Liver (tissue), 9 donors: ENCODE measurements around the gene PIP5K1C. TPM values are rescaled to one million over a fixed set of nuclear protein-coding genes. Genes with fewer than 3 reads are reported as not detected.

Source experiments
- DNase-seq: peaks from one replicate; pipeline ENCODE4 v3.0.0-alpha.2; 2017; ENCODE audit warnings: low spot score
- H3K27ac ChIP-seq, 2 donors: one replicate each; pipeline ENCODE4 v1.7.0; 2013; ENCODE audit warnings: inconsistent platforms in 2 of 2, low read length in 2 of 2, control low read depth in 1 of 2, low read depth in 1 of 2, mild to moderate bottlenecking in 1 of 2
- H3K27me3 ChIP-seq, 4 donors: one replicate each; pipeline versions ENCODE4 v1.6.1 to v1.7.0; 2013; ENCODE audit warnings: low read length in 3 of 4, inconsistent platforms in 1 of 4, mild to moderate bottlenecking in 1 of 4, moderate library complexity in 1 of 4; ENCODE audit not compliant: control insufficient read depth in 4 of 4, insufficient read depth in 4 of 4
- H3K36me3 ChIP-seq, 4 donors: one replicate each; pipeline versions ENCODE4 v1.6.1 to v1.7.0; 2013; ENCODE audit warnings: low read length in 3 of 4, mild to moderate bottlenecking in 3 of 4, low read depth in 1 of 4, moderate library complexity in 1 of 4; ENCODE audit not compliant: control insufficient read depth in 4 of 4, insufficient read depth in 3 of 4
- H3K4me1 ChIP-seq, 4 donors: one replicate each; pipeline versions ENCODE4 v1.6.1 to v1.7.0; 2013; ENCODE audit warnings: low read length in 3 of 4, mild to moderate bottlenecking in 3 of 4, moderate library complexity in 1 of 4; ENCODE audit not compliant: control insufficient read depth in 4 of 4, insufficient read depth in 4 of 4
- H3K4me3 ChIP-seq, 3 donors: one replicate each; pipeline versions ENCODE4 v1.6.1 to v1.7.0; 2013; ENCODE audit warnings: low read length in 3 of 3, control low read depth in 1 of 3, low read depth in 1 of 3, mild to moderate bottlenecking in 1 of 3
- H3K9ac ChIP-seq, 2 donors: one replicate each; pipeline ENCODE4 v1.7.0; 2013; ENCODE audit warnings: low read length in 2 of 2, mild to moderate bottlenecking in 2 of 2, moderate library complexity in 2 of 2, control low read depth in 1 of 2, low read depth in 1 of 2
- H3K9me3 ChIP-seq, 4 donors: one replicate each; pipeline versions ENCODE4 v1.6.1 to v1.7.0; 2013; ENCODE audit warnings: low read length in 3 of 4; ENCODE audit not compliant: control insufficient read depth in 4 of 4
- EGR1 ChIP-seq, 2 donors: IDR thresholded peaks; 2 replicates each; pipeline ENCODE4 v1.6.1; 2016 to 2018; ENCODE audit warnings: antibody characterized with exemption in 2 of 2, low read depth in 2 of 2
- FOXA1 ChIP-seq: IDR thresholded peaks from 2 replicates; pipeline ENCODE4 v1.6.1; 2016; ENCODE audit warnings: antibody characterized with exemption
- FOXA2 ChIP-seq: IDR thresholded peaks from 2 replicates; pipeline ENCODE4 v1.6.1; 2016; ENCODE audit warnings: antibody characterized with exemption
- GABPA ChIP-seq, 2 donors: IDR thresholded peaks in 1 of 2; conservative IDR thresholded peaks in 1 of 2; 2 replicates each; pipeline ENCODE4 v1.6.1; 2016; ENCODE audit warnings: antibody characterized with exemption in 2 of 2, mild to moderate bottlenecking in 1 of 2, moderate library complexity in 1 of 2
- HNF4A ChIP-seq, 2 donors: conservative IDR thresholded peaks; 2 replicates each; pipeline ENCODE4 v1.6.1; 2016; ENCODE audit warnings: antibody characterized with exemption in 2 of 2, mild to moderate bottlenecking in 2 of 2
- HNF4G ChIP-seq: IDR thresholded peaks from 2 replicates; pipeline ENCODE4 v1.6.1; 2016; ENCODE audit warnings: antibody characterized with exemption
- NR2F2 ChIP-seq: IDR thresholded peaks from 2 replicates; pipeline ENCODE4 v1.6.1; 2016; ENCODE audit warnings: antibody characterized with exemption
- RAD21 ChIP-seq, 2 donors: IDR thresholded peaks; 2 replicates each; pipeline ENCODE4 v1.6.1; 2016; ENCODE audit warnings: antibody characterized with exemption in 2 of 2, mild to moderate bottlenecking in 2 of 2
- RXRA ChIP-seq, 2 donors: IDR thresholded peaks; 2 replicates each; pipeline ENCODE4 v1.6.1; 2017 to 2018; ENCODE audit warnings: antibody characterized with exemption in 2 of 2, mild to moderate bottlenecking in 1 of 2
- SP1 ChIP-seq: IDR thresholded peaks from 2 replicates; pipeline ENCODE4 v1.6.1; 2018; ENCODE audit warnings: antibody characterized with exemption, mild to moderate bottlenecking
- YY1 ChIP-seq: IDR thresholded peaks from 2 replicates; pipeline ENCODE4 v1.6.1; 2016; ENCODE audit warnings: antibody characterized with exemption, mild to moderate bottlenecking
- WGBS: extraction: QIAGEN DNeasy Blood & Tissue Kit; methylation state at CpG from one replicate; pipeline ENCODE4 v1.1.7; 2013; 5-methylcytosine and 5-hydroxymethylcytosine counted together
- polyA plus RNA-seq, 2 donors: library from polyadenylated mRNA; stranded (reverse) in 1 of 2; unstranded in 1 of 2; fragments of 200-250 nt in 1 of 2; fragments of >200 nt in 1 of 2; fragmentation: Nextera tagmentation in 1 of 2; extraction: Ambion mirVana in 1 of 2; gene quantifications; one replicate each; pipeline versions ENCODE4 v1.2.1 to v1.2.3, GENCODE V29; 2013 to 2015
- total RNA-seq, 2 donors: library from RNA; depleted of rRNA; stranded (reverse); fragments of >200 nt; gene quantifications; one replicate each; pipeline ENCODE4 v1.2.3, GENCODE V29; 2014
- TF ChIP-seq, protein P1 (sequence below): IDR thresholded peaks from 2 replicates; pipeline ENCODE4 v1.6.1; 2016; ENCODE audit warnings: antibody characterized with exemption
- TF ChIP-seq, protein P2 (sequence below): IDR thresholded peaks from 2 replicates; pipeline ENCODE4 v1.6.1; 2016; ENCODE audit warnings: antibody characterized with exemption
- TF ChIP-seq, protein P3 (sequence below): IDR thresholded peaks from 2 replicates; pipeline ENCODE4 v1.6.1; 2016; ENCODE audit warnings: antibody characterized with exemption, mild to moderate bottlenecking
- TF ChIP-seq, protein P4 (sequence below): fragments of 150-350 bp; IDR thresholded peaks from 2 replicates; pipeline ENCODE4 v1.5.1; 2017; ENCODE audit warnings: improper control_type of control experiment, low read depth, low read length; ENCODE audit not compliant: missing input control
- donor health status: healthy.
- donor health status: healthy.
- donor health status: healthy.
- donor health status: healthy.
- donor health status: healthy.

Gene PIP5K1C
- total and polyA plus RNA-seq, 4 donors, result 1.8 to 7.4 (median 6.0) TPM

DNA sequence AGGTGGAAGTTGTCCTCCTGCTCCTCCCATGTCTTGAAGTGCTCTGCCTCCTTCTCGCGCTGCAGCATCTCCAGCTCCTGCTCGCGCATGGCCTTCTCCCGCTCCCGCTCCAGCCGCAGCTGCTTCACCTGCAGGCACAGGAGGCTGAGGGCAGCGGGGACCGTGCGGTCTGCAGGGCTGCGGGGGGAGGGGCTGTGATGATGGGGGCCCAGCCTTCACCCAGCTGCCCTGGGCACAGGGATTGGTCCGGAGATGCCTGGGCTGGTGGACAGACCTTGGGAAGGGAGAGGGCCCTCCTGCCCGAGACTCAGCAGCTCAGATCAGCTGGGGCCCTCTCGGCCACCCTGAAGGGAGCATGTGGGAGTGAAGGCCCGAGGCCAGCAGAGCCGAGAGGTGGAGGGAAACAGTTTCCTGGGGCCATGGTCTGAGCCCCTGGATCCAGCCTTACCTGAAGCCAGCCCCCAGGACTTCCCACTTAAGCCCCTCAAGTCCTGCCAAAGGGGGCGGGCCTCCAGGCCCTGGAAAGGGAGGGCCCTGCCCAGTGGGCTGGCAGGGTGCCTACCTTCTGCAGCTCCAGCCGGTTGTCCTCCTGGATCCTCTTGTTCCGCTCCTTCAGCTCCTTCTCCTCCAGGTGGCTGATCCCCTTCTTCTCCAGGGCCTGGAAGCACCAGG is 80.0 kb downstream of the PIP5K1C start:
- Histone ChIP-seq H3K36me3 (peaks cover 0 to 30% (median 6%) of the 10 kb centered on the region in 4 donors), H3K4me1 (peaks cover 0 to 14% (median 9%) of the 10 kb centered on the region in 4 donors), H3K4me3 (no peak overlapping the region), H3K9me3 (no peaks in the 10 kb centered on the region), H3K9ac (no peak overlapping the region), H3K27me3 (no peaks in the 10 kb centered on the region), H3K27ac (no peak overlapping the region)
- 90% methylated on average over 19 of the region's 19 CpGs for WGBS
- no peak for DNase-seq
- TF ChIP-seq, protein P1, sequence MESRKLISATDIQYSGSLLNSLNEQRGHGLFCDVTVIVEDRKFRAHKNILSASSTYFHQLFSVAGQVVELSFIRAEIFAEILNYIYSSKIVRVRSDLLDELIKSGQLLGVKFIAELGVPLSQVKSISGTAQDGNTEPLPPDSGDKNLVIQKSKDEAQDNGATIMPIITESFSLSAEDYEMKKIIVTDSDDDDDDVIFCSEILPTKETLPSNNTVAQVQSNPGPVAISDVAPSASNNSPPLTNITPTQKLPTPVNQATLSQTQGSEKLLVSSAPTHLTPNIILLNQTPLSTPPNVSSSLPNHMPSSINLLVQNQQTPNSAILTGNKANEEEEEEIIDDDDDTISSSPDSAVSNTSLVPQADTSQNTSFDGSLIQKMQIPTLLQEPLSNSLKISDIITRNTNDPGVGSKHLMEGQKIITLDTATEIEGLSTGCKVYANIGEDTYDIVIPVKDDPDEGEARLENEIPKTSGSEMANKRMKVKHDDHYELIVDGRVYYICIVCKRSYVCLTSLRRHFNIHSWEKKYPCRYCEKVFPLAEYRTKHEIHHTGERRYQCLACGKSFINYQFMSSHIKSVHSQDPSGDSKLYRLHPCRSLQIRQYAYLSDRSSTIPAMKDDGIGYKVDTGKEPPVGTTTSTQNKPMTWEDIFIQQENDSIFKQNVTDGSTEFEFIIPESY, result no peak
- no peak for TF ChIP-seq FOXA1
- no peak for TF ChIP-seq YY1
- no peak for TF ChIP-seq GABPA (IDR thresholded peaks at IDR 0.05 in 1 of 2, conservative IDR thresholded peaks at IDR 0.05 in 1 of 2)
- no peak for TF ChIP-seq RAD21 (IDR thresholded peaks at IDR 0.05)
- TF ChIP-seq EGR1 (IDR thresholded peaks at IDR 0.05; ENCODE audit: low read depth in 2 of 2), result no peak
- no peak for TF ChIP-seq RXRA (IDR thresholded peaks at IDR 0.05)
- no peak for TF ChIP-seq HNF4A (conservative IDR thresholded peaks at IDR 0.05)
- no peak for TF ChIP-seq NR2F2
- no peak for TF ChIP-seq SP1

DNA sequence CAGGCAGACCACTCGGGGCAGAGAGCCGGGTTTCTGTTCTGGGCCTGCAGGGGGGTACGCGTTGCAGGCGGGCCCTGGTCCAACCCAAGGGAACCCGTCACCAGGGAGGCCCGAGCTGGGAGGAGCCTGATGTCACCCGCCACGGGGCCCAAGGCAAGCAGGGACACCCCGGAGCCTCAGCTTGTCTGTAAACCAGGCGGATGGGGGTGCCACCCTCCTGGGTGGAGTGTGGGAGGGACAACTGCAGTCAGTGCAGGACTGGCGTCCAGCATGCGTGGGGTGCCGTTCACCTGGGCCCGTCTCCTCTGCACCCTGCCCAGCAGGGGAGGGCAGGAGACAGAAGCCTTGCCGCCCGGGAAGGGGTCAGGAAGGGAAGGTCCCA is 80.6 kb downstream of the PIP5K1C start:
- H3K36me3 ChIP-seq, result peaks cover 0 to 30% (median 6%) of the 10 kb centered on the region in 4 donors
- DNase-seq, result no peak
- H3K9ac ChIP-seq, result no peak overlapping the region

More for the DNA sequence above, 80.6 kb downstream of the PIP5K1C start:
- TF ChIP-seq, protein P2, sequence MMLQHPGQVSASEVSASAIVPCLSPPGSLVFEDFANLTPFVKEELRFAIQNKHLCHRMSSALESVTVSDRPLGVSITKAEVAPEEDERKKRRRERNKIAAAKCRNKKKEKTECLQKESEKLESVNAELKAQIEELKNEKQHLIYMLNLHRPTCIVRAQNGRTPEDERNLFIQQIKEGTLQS, result no peak
- no peak for TF ChIP-seq HNF4A (conservative IDR thresholded peaks at IDR 0.05)
- TF ChIP-seq, protein P3, sequence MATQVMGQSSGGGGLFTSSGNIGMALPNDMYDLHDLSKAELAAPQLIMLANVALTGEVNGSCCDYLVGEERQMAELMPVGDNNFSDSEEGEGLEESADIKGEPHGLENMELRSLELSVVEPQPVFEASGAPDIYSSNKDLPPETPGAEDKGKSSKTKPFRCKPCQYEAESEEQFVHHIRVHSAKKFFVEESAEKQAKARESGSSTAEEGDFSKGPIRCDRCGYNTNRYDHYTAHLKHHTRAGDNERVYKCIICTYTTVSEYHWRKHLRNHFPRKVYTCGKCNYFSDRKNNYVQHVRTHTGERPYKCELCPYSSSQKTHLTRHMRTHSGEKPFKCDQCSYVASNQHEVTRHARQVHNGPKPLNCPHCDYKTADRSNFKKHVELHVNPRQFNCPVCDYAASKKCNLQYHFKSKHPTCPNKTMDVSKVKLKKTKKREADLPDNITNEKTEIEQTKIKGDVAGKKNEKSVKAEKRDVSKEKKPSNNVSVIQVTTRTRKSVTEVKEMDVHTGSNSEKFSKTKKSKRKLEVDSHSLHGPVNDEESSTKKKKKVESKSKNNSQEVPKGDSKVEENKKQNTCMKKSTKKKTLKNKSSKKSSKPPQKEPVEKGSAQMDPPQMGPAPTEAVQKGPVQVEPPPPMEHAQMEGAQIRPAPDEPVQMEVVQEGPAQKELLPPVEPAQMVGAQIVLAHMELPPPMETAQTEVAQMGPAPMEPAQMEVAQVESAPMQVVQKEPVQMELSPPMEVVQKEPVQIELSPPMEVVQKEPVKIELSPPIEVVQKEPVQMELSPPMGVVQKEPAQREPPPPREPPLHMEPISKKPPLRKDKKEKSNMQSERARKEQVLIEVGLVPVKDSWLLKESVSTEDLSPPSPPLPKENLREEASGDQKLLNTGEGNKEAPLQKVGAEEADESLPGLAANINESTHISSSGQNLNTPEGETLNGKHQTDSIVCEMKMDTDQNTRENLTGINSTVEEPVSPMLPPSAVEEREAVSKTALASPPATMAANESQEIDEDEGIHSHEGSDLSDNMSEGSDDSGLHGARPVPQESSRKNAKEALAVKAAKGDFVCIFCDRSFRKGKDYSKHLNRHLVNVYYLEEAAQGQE, result no peak
- no peak for TF ChIP-seq RAD21 (IDR thresholded peaks at IDR 0.05)
- TF ChIP-seq, protein P4, sequence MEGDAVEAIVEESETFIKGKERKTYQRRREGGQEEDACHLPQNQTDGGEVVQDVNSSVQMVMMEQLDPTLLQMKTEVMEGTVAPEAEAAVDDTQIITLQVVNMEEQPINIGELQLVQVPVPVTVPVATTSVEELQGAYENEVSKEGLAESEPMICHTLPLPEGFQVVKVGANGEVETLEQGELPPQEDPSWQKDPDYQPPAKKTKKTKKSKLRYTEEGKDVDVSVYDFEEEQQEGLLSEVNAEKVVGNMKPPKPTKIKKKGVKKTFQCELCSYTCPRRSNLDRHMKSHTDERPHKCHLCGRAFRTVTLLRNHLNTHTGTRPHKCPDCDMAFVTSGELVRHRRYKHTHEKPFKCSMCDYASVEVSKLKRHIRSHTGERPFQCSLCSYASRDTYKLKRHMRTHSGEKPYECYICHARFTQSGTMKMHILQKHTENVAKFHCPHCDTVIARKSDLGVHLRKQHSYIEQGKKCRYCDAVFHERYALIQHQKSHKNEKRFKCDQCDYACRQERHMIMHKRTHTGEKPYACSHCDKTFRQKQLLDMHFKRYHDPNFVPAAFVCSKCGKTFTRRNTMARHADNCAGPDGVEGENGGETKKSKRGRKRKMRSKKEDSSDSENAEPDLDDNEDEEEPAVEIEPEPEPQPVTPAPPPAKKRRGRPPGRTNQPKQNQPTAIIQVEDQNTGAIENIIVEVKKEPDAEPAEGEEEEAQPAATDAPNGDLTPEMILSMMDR, result no peak
- no peak for TF ChIP-seq SP1
- TF ChIP-seq RXRA (IDR thresholded peaks at IDR 0.05), result no peak
- no peak for TF ChIP-seq FOXA2
- TF ChIP-seq HNF4G, result no peak
- Histone ChIP-seq H3K27ac (no peak overlapping the region), H3K4me3 (no peak overlapping the region), H3K9me3 (no peaks in the 10 kb centered on the region), H3K4me1 (peaks cover 0 to 7% (median 2%) of the 10 kb centered on the region in 4 donors), H3K27me3 (no peaks in the 10 kb centered on the region)
- 90% methylated on average over 17 of the region's 17 CpGs for WGBS
